Neural progenitor cell (in vitro differentiated cells): ENCODE results near the gene PDE9A.

Experiments used
- CTCF ChIP-seq: fragments of 200-600 bp; sonication (generic); IDR thresholded peaks from 2 replicates; pipeline ENCODE4 v1.5.1; 2017; ENCODE audit warnings: antibody characterized with exemption, mild to moderate bottlenecking
- EZH2phosphoT487 ChIP-seq: fragments of 200-600 bp; sonication (generic); IDR thresholded peaks from 2 replicates; pipeline ENCODE4 v1.6.1; 2017; ENCODE audit warnings: antibody characterized with exemption

DNA sequence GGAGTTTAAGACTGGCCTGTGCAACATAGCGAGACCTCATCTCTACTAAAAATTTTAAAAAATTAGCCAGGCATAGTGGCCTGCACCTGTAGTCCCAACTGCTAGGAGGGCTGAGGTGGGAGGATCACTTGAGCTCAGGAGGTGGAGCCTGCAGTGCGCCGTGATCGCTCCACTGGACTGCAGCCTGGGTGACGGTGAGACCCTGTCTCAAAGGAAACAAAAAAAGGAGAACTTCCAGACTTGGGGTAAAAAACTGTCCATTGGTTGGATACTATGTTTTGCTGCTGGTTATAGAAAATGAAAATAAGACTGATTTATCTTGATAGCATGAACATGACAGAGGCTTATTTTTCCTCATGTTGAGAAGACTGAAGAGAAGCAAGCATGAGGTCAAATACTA is 146.5 kb downstream of the PDE9A start:
- no peak for TF ChIP-seq CTCF
- no peak for TF ChIP-seq EZH2phosphoT487
